Testis (tissue), 2 donors: ENCODE results near the gene DCAF8L2.

Experiments
- POLR2A ChIP-seq: fragments of 450-650 bp; IDR thresholded peaks from one replicate; pipeline ENCODE4 v1.6.1; 2017; ENCODE audit warnings: antibody characterized with exemption, mild to moderate bottlenecking, moderate library complexity
- TF ChIP-seq, protein P1 (sequence below), 3 experiments: fragments of 450-650 bp in 2 of 3; fragments of 200-600 bp in 1 of 3; sonication (generic) in 1 of 3; IDR thresholded peaks; one replicate each; pipeline ENCODE4 v1.5.1; 2016 to 2019; ENCODE audit warnings: antibody characterized with exemption in 3 of 3, mild to moderate bottlenecking in 2 of 3, moderate library complexity in 1 of 3

- TF ChIP-seq, protein P1, sequence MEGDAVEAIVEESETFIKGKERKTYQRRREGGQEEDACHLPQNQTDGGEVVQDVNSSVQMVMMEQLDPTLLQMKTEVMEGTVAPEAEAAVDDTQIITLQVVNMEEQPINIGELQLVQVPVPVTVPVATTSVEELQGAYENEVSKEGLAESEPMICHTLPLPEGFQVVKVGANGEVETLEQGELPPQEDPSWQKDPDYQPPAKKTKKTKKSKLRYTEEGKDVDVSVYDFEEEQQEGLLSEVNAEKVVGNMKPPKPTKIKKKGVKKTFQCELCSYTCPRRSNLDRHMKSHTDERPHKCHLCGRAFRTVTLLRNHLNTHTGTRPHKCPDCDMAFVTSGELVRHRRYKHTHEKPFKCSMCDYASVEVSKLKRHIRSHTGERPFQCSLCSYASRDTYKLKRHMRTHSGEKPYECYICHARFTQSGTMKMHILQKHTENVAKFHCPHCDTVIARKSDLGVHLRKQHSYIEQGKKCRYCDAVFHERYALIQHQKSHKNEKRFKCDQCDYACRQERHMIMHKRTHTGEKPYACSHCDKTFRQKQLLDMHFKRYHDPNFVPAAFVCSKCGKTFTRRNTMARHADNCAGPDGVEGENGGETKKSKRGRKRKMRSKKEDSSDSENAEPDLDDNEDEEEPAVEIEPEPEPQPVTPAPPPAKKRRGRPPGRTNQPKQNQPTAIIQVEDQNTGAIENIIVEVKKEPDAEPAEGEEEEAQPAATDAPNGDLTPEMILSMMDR (IDR thresholded peaks at IDR 0.05), result no peak
- no peak for TF ChIP-seq POLR2A
These were observed 10.5 kb downstream of the DCAF8L2 start for GRCh38 chrX:27600686-27601085.
